ENCODE measurements around the gene RBMS3. TPM values are rescaled to one million over a fixed set of nuclear protein-coding genes. Genes with fewer than 3 reads are reported as not detected.

The RBMS3 gene
- total RNA-seq, 2 donors from 2014 or later = 1.4 to 3.5 TPM

DNA sequence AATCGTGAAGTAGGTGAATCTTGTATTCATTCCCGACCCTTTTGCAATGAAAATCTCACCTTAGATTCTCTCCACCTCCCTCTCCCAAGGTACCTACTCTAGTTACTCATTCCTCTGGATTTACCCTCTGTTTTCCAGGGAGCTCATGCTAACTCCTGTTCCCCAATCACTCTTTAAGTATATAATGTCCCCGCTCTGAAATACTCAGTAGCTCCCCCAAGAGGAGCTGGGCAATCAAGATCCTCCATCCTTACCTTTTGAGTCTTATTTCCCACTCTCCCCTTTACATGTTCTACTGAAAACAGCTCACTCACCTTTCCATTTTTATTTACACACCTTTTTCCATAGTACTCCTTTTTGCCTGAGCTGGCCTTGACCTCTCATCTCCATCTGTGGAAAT lies 599.9 kb downstream of the RBMS3 start:
- H3K27me3 Mint-ChIP-seq = no peaks in the 10 kb centered on the region
- no peak for ATAC-seq
- no peaks in the 10 kb centered on the region for H3K4me1 Mint-ChIP-seq (ENCODE audit: low read depth in 2 of 2)
- no peak for DNase-seq (ENCODE audit: low spot score)
- no peak overlapping the region for H3K27ac Mint-ChIP-seq
- no peaks in the 10 kb centered on the region for H3K36me3 Mint-ChIP-seq
- no peak overlapping the region for H3K4me3 Mint-ChIP-seq
- H3K9me3 Mint-ChIP-seq = peaks cover 6% of the 10 kb centered on the region

DNA sequence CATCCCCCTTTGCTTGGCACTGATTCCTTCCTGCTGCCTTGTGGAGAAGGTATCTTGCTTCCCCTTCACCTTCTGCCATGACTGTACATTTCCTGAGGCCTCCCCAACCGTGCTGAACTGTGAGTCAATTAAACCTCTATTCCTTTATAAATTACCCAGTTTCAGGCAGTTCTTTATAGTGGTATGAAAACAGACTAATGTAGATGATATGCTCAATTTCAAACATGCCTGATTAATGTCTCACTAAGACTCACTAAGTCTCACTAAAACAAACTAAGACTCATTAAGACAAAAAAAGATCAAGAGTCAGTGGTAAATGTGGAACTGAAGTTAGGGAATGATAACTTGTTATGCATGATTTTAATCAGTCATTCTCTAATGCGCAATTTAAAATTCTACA lies 606.6 kb downstream of the RBMS3 start:
- Mint-ChIP-seq H3K27ac (no peak overlapping the region), H3K4me3 (no peak overlapping the region), H3K4me1 (ENCODE audit: low read depth in 2 of 2) (no peaks in the 10 kb centered on the region), H3K36me3 (no peaks in the 10 kb centered on the region), H3K27me3 (no peaks in the 10 kb centered on the region), H3K9me3 (peaks cover 6% of the 10 kb centered on the region)
- no peak for DNase-seq (ENCODE audit: low spot score)
- ATAC-seq = no peak

DNA sequence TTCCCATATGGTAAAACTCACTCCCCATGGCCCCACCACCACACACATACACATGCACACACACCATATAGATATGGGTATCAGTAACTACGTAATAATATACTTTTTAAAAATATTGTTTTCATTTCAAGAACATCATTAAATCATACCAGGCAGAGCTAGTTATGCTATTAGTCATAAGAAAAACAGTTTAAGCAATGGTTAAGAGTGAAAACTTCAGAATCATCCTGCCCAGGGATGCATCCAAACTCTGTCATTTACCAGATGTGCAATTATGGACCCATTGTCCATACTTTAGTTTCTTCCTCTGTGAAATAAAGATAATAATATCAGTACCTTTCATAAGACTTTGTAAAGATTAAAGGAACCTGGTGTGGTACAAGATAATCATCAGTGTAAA lies 608.3 kb downstream of the RBMS3 start:
- Mint-ChIP-seq H3K27ac (no peak overlapping the region), H3K36me3 (no peaks in the 10 kb centered on the region), H3K27me3 (no peaks in the 10 kb centered on the region), H3K9me3 (peaks cover 6% of the 10 kb centered on the region), H3K4me1 (ENCODE audit: low read depth in 2 of 2) (no peaks in the 10 kb centered on the region), H3K4me3 (no peak overlapping the region)
- DNase-seq (ENCODE audit: low spot score) = no peak
- ATAC-seq = no peak

DNA sequence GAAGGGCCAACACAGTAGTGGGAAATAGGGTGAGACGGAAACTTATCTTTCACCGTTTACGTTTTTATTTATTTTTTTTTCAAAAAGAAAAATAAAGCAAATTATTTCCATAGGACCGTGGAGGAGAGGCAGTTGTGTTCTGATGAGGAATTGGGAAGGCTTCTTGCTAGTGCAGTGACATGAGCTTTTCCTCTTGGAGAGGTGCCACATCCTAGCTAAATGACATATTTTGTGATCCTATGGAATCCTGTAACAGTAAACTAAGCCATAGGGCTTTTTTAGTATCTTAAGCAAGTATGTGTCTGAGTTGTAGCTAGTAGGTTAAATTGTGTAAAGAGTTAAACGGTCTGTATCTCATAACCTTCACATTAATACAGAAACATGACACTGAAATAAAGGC lies 609.9 kb downstream of the RBMS3 start:
- H3K27ac Mint-ChIP-seq = no peak overlapping the region
- DNase-seq (ENCODE audit: low spot score) = no peak
- no peaks in the 10 kb centered on the region for H3K36me3 Mint-ChIP-seq
- no peak for ATAC-seq
- no peaks in the 10 kb centered on the region for H3K27me3 Mint-ChIP-seq
- H3K4me1 Mint-ChIP-seq (ENCODE audit: low read depth in 2 of 2) = no peaks in the 10 kb centered on the region
- H3K4me3 Mint-ChIP-seq = no peak overlapping the region
- H3K9me3 Mint-ChIP-seq = peaks cover 8% of the 10 kb centered on the region

DNA sequence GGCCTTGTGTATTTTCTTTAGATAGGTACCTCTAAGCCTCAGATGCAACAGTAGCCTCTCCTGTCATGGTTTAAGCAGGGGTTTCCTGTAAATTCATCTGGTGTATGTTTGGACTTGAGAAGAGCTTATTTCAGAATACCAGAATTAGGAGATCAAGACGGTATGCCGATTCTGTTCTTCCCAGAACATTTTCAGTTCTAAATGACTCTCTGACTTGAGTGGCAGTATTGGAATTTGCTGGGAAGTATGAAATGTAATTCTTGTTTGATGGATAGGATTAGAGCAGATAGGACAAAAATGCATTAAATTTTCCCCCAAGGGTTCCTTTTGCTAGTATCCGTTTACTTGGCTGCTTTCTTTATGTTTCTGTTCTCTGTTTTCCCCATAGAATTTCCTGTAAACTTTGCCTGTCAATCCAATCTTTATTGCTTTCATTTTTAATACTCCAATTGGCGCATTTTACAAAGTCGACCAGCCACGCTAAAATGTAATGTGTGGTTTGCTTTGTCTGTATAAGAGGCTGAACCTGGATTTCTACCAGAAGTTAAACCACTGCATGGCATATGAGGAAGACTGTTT lies 612.2 kb downstream of the RBMS3 start:
- Mint-ChIP-seq H3K4me3 (no peak overlapping the region), H3K36me3 (no peaks in the 10 kb centered on the region), H3K27me3 (no peaks in the 10 kb centered on the region), H3K27ac (no peak overlapping the region), H3K4me1 (ENCODE audit: low read depth in 2 of 2) (no peaks in the 10 kb centered on the region), H3K9me3 (peaks cover 5% of the 10 kb centered on the region)
- ATAC-seq = no peak
- DNase-seq (ENCODE audit: low spot score) = no peak

DNA sequence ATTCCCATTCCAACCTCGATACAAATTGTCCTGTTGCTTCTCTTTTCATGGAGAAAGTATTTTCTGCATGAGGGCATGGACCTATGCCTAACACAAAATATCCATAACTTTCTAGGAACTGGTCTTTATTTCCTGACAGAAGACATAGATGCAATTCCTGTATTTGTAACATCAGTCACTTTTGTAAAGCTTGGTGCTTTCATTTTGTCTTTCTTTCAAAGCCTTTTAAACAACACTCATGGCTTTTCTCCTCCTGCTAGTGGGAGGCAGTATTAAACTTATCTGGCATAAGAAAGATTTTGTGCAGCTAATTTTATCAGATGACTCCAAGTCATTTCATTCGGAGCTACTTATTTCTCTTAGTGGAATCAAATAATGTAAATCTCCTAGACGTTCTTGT lies 616.0 kb downstream of the RBMS3 start:
- no peaks in the 10 kb centered on the region for H3K4me1 Mint-ChIP-seq (ENCODE audit: low read depth in 2 of 2)
- H3K27ac Mint-ChIP-seq = no peak overlapping the region
- H3K36me3 Mint-ChIP-seq = no peaks in the 10 kb centered on the region
- H3K4me3 Mint-ChIP-seq = no peak overlapping the region
- no peaks in the 10 kb centered on the region for H3K27me3 Mint-ChIP-seq
- DNase-seq (ENCODE audit: low spot score) (no peak), ATAC-seq (no peak)
- peaks cover 2% of the 10 kb centered on the region for H3K9me3 Mint-ChIP-seq

DNA sequence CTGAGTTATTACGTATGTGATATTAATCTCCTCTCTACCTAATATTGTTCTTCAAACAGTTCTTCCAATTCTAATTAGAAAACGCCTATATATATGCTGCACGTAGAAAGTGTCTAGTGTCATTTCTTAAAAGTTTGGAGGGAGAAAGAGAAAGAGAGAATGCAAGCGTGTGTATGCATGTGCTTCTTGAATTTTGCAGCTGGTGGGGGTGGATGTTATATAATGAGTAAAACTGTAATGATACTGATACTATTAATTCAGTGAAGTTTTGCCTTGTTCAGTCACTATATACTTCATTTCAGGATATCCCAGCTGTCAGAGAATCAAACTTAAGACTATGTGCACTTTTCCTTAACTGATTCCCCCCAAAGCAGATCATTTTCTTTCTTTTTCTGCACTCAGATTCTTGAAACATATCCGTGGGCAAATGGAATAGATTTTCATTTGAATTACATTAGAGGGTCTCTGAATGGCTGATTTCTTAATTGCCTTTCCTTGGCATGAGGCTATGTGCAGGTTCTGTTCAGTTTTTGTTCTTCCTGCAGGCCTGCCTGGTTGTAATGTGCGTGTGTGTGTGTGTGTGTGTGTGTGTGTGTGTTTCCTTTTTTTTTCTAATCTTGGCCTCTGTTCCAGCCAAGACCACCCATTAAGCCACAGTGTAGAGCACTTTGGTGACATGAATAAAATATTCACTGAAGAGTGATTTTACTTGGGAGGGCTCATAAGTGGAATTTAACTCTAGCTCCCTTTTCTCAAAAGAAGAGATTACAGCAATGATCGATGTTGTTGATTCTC lies 617.5 kb downstream of the RBMS3 start:
- no peak overlapping the region for H3K27ac Mint-ChIP-seq
- no peak for ATAC-seq
- H3K27me3 Mint-ChIP-seq = no peaks in the 10 kb centered on the region
- no peaks in the 10 kb centered on the region for H3K4me1 Mint-ChIP-seq (ENCODE audit: low read depth in 2 of 2)
- DNase-seq (ENCODE audit: low spot score) = no peak
- H3K36me3 Mint-ChIP-seq = no peaks in the 10 kb centered on the region
- H3K9me3 Mint-ChIP-seq = peaks cover 2% of the 10 kb centered on the region
- H3K4me3 Mint-ChIP-seq = no peak overlapping the region

DNA sequence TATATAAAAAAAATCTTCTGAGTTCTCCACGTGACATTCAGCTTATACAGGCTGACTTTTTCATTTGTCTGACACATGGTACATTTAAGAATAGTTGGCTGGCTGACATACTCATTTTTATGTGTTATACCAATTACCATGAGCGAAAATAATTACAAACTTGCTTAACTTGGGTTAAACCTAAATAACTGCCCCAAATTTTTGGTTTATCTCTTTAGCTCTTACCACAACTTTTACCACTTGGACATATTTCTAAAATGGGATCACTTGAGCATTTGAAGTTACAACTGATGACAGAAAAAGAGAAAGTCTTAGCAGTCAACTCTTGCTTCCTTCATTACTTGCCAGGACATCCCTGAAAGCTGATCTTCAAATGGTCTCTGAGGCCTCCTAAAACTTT lies 618.1 kb downstream of the RBMS3 start:
- Mint-ChIP-seq H3K4me1 (ENCODE audit: low read depth in 2 of 2) (no peaks in the 10 kb centered on the region), H3K27me3 (no peaks in the 10 kb centered on the region), H3K9me3 (peaks cover 2% of the 10 kb centered on the region), H3K27ac (no peak overlapping the region), H3K36me3 (no peaks in the 10 kb centered on the region), H3K4me3 (no peak overlapping the region)
- DNase-seq (ENCODE audit: low spot score) (no peak), ATAC-seq (no peak)

DNA sequence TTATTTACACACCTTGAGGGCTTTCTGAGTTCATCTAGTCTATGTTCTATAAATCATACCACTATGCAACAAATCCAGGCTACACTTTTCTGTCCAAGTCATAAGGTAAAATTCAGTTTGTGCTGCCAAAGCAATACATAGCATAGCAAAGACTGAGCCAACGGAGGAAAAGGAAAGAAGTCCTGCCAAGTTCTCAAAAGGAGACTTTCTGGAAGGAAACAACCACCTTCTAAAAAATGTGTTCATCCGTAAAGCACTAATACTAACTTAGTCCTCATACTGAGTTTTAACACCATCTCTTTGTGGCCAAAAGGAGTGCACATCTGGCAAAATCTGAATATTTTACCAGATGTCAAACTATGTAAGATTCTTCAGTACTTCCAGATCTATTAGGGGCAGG lies 620.2 kb downstream of the RBMS3 start:
- ATAC-seq (no peak), DNase-seq (ENCODE audit: low spot score) (no peak)
- H3K27me3 Mint-ChIP-seq = no peaks in the 10 kb centered on the region
- H3K27ac Mint-ChIP-seq = no peak overlapping the region
- H3K4me3 Mint-ChIP-seq = no peak overlapping the region
- H3K9me3 Mint-ChIP-seq = no peaks in the 10 kb centered on the region
- no peaks in the 10 kb centered on the region for H3K36me3 Mint-ChIP-seq
- H3K4me1 Mint-ChIP-seq (ENCODE audit: low read depth in 2 of 2) = no peaks in the 10 kb centered on the region

DNA sequence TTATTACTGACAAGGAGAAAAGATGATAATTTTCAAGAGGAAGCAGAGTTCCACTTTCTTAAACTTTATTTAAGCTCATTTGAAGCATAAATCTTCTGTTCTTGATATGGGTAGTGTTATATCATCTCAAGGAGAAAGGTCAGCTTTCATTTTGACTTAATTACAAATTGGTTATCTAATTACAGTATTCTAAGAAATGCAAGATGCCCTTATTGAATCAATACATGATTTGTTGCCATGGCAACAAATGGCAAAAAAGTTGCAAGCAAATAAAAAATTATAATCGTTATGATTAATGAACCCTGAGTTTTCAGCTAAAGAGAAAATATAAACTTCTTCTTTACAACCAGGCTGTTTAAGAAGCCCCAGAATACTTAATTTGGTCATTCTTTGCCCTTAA lies 622.7 kb downstream of the RBMS3 start:
- no peak for ATAC-seq
- DNase-seq (ENCODE audit: low spot score) = no peak
- H3K9me3 Mint-ChIP-seq = no peaks in the 10 kb centered on the region
- no peak overlapping the region for H3K27ac Mint-ChIP-seq
- no peaks in the 10 kb centered on the region for H3K27me3 Mint-ChIP-seq
- no peak overlapping the region for H3K4me3 Mint-ChIP-seq
- no peaks in the 10 kb centered on the region for H3K4me1 Mint-ChIP-seq (ENCODE audit: low read depth in 2 of 2)
- no peaks in the 10 kb centered on the region for H3K36me3 Mint-ChIP-seq

DNA sequence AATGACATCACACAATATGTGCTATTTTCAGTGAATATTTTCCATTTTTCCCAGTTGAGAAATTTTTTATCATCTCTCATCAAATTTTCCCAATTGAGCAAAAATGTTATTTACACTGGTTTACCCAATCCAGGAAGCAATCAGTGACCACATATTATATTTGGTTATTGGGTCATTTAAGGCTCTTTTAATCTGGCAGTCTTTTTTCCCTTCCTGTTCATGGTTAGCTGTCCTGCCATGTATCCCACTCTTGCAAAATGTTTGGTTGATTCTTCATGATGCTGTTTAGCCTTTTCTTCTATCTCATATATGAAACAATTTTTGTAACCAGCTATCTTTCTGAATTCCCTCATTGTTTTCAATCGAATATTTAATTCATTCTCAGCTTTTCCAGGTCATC lies 626.0 kb downstream of the RBMS3 start:
- ATAC-seq (no peak), DNase-seq (ENCODE audit: low spot score) (no peak)
- Mint-ChIP-seq H3K4me1 (ENCODE audit: low read depth in 2 of 2) (no peaks in the 10 kb centered on the region), H3K27me3 (no peaks in the 10 kb centered on the region), H3K9me3 (no peaks in the 10 kb centered on the region), H3K36me3 (no peaks in the 10 kb centered on the region), H3K4me3 (no peak overlapping the region), H3K27ac (no peak overlapping the region)

DNA sequence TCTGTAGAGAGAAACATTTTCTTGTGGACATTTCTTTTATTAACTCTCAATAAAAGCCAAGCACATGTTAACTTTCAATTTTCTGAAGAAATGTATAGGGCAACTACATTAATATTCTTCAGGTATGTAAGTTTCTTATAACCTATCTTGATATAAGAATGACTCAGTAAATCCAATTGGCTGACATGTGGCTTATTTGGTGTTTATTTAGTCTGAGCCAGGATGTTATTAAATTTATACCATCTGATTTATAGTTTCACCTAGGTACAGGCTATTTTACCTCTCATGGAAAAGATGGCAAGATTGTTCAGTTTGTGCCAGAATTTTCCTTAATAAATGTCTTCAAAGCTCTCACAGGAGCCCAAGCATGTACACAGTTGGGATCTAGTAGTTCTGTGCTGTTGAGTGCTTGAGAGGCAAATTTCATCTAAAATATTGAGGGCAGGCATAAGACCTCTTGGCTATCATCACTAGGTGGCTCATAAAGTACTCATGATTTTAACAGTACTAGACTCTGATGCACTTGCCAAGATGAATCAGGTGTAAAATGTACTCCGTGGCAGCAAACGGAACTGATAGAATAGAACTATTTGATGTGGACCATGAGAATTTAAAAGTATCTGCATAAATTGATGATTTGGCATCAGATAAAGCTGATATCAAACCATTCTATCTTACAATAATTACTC lies 631.9 kb downstream of the RBMS3 start:
- no peak for DNase-seq (ENCODE audit: low spot score)
- no peak for ATAC-seq
- Mint-ChIP-seq H3K27me3 (no peaks in the 10 kb centered on the region), H3K9me3 (no peaks in the 10 kb centered on the region), H3K27ac (no peak overlapping the region), H3K36me3 (no peaks in the 10 kb centered on the region), H3K4me3 (no peak overlapping the region), H3K4me1 (ENCODE audit: low read depth in 2 of 2) (no peaks in the 10 kb centered on the region)

DNA sequence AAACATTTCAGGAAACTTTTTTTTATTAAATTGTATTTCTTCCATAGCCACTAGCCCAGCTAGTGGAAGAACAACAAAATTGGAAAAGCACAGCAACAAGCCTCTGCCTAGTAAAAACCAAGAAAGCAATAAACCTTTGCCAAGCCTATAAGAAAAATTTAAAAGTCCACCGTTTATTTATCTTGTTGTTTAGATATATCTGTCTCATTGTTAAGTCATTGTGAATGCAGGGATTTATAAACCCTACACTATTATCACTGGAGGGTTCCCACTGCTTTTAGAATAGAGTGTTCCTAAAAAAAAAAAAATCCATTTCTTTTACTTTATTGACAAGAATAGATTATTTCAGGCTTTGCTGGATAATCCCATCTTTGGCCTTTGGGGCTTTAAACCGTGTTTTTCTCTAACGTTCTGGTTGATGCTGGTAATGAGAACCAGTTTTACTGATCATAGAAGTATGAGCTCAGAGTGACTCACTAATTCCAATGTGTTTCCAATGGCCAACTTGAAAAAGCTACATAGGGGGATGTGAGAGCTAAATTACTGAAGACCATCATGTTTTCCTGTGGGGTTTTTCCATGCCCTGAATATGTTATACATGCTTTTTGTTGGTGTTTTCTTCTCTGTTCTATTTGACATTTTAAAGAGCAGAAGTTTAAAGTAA lies 634.1 kb downstream of the RBMS3 start:
- H3K27me3 Mint-ChIP-seq = no peaks in the 10 kb centered on the region
- H3K4me1 Mint-ChIP-seq (ENCODE audit: low read depth in 2 of 2) = no peaks in the 10 kb centered on the region

DNA sequence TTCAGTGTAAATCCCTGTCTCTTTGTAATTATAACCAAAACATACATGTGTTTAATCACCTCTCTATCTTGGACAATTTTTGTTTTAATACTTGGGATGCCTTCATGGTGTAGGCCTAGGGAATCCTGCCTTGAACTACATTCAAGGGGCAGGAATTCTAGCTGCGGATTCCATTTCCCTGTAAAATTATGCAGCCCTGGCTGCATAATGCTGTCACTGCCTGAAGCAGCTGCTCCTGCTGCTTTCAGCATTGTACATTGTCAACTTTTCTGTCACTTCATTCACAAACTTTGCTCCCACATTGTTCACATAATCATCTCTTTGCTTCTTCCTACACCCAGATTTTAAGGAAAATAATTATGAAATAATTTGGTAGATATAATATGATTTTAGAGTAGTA lies 638.7 kb downstream of the RBMS3 start:
- Mint-ChIP-seq H3K36me3 (no peaks in the 10 kb centered on the region), H3K9me3 (no peaks in the 10 kb centered on the region), H3K27me3 (no peaks in the 10 kb centered on the region), H3K4me1 (ENCODE audit: low read depth in 2 of 2) (no peaks in the 10 kb centered on the region), H3K4me3 (no peak overlapping the region), H3K27ac (no peak overlapping the region)
- DNase-seq (ENCODE audit: low spot score) (no peak), ATAC-seq (no peak)

More for the DNA sequence above, 634.1 kb downstream of the RBMS3 start:
- Mint-ChIP-seq H3K4me3 (no peak overlapping the region), H3K27ac (no peak overlapping the region), H3K36me3 (no peaks in the 10 kb centered on the region), H3K9me3 (no peaks in the 10 kb centered on the region)
- DNase-seq (ENCODE audit: low spot score) (no peak), ATAC-seq (no peak)
